NCI-H2196 treated with DMSO at 0.1 percent for 48 hours (cell line): Measurements from ENCODE around the gene MYH7.

ENCODE experiments used
- DNase-seq: peaks from one replicate; lab custom pipeline; 2025; ENCODE audit not compliant: unreplicated experiment; lab: John Stamatoyannopoulos, UW

The MYH7 gene

GRCh38 chr14:23449314-23449713 is 13.9 kb upstream of the MYH7 start:
- no peak for DNase-seq

GRCh38 chr14:23447361-23448350 is 12.2 kb upstream of the MYH7 start:
- no peak for DNase-seq

GRCh38 chr14:23446291-23446851 is 10.9 kb upstream of the MYH7 start:
- no peak for DNase-seq

- DNase-seq, result no peak
These were observed 10.3 kb upstream of the MYH7 start for GRCh38 chr14:23445773-23446172.

- no peak for DNase-seq
These were observed 8.9 kb upstream of the MYH7 start for GRCh38 chr14:23444314-23444713.

GRCh38 chr14:23443881-23444280 is 8.4 kb upstream of the MYH7 start:
- no peak for DNase-seq

- DNase-seq, result no peak
These were observed 8.0 kb upstream of the MYH7 start for GRCh38 chr14:23443411-23443812.

GRCh38 chr14:23442721-23443356 is 7.4 kb upstream of the MYH7 start:
- DNase-seq, result no peak

GRCh38 chr14:23441076-23441475 is 5.6 kb upstream of the MYH7 start:
- no peak for DNase-seq

- DNase-seq, result no peak
These were observed 3.8 kb upstream of the MYH7 start for GRCh38 chr14:23439107-23439835.

GRCh38 chr14:23438101-23438971 is 2.9 kb upstream of the MYH7 start:
- DNase-seq, result no peak

GRCh38 chr14:23437133-23438100 is 2.0 kb upstream of the MYH7 start:
- DNase-seq, result no peak

- no peak for DNase-seq
These were observed 1.1 kb upstream of the MYH7 start for GRCh38 chr14:23436327-23437132.

GRCh38 chr14:23434488-23435222 is 805 bp downstream of the MYH7 start:
- DNase-seq, result no peak

GRCh38 chr14:23433457-23433856 is 2.0 kb downstream of the MYH7 start:
- no peak for DNase-seq

- no peak for DNase-seq
These were observed 2.5 kb downstream of the MYH7 start for GRCh38 chr14:23432946-23433345.

- no peak for DNase-seq
These were observed 3.1 kb downstream of the MYH7 start for GRCh38 chr14:23432102-23432925.
